DOHH2 (cell line): ENCODE measurements around the gene STX4.

Experiments
- EZH2phosphoT487 ChIP-seq: fragments of 200-600 bp; sonication (generic); IDR thresholded peaks from 2 replicates; pipeline ENCODE4 v1.6.1; 2017; ENCODE audit warnings: borderline replicate concordance, mild to moderate bottlenecking, antibody characterized with exemption, low read length, moderate library complexity, mixed read lengths
- TF ChIP-seq, protein P1 (sequence below): fragments of 200-600 bp; sonication (generic); IDR thresholded peaks from one replicate; pipeline ENCODE4 v1.5.1; 2014; ENCODE audit warnings: antibody characterized with exemption, mild to moderate bottlenecking, low read depth, low read length; ENCODE audit not compliant: poor library complexity, severe bottlenecking

DNA sequence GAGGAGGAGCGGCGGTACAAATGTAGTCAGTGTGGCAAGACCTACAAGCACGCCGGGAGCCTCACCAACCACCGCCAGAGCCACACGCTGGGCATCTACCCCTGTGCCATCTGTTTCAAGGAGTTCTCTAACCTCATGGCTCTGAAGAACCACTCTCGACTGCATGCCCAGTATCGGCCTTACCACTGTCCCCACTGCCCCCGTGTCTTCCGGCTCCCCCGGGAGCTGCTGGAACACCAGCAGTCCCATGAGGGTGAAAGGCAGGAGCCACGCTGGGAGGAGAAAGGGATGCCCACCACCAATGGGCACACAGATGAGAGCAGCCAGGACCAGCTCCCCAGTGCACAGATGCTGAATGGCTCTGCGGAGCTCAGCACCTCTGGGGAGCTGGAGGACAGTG lies 43.7 kb downstream of the STX4 start:
- TF ChIP-seq, protein P1, sequence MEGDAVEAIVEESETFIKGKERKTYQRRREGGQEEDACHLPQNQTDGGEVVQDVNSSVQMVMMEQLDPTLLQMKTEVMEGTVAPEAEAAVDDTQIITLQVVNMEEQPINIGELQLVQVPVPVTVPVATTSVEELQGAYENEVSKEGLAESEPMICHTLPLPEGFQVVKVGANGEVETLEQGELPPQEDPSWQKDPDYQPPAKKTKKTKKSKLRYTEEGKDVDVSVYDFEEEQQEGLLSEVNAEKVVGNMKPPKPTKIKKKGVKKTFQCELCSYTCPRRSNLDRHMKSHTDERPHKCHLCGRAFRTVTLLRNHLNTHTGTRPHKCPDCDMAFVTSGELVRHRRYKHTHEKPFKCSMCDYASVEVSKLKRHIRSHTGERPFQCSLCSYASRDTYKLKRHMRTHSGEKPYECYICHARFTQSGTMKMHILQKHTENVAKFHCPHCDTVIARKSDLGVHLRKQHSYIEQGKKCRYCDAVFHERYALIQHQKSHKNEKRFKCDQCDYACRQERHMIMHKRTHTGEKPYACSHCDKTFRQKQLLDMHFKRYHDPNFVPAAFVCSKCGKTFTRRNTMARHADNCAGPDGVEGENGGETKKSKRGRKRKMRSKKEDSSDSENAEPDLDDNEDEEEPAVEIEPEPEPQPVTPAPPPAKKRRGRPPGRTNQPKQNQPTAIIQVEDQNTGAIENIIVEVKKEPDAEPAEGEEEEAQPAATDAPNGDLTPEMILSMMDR: no peak
- no peak for TF ChIP-seq EZH2phosphoT487
